ENCODE measurements around the gene SPECC1.

DNA sequence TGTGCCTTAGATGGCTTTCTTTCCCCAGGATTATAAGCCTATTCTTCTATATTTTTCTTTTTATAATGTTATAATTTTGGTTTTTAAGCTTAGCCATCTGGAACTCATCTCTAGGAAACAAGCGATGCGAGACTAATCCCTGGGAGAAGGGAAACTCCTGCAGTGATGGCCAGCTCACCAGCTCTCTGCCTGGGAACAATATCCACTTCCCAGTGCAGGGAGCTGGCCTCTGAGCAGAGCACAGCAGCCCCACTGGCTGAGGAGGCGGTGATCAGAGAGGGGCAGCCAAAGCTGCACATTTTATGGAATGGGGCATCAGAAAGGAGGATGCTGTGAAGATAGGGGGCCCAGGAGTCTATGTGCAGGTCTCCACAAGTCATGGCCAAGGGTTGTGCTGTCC lies 274.9 kb downstream of the SPECC1 start:
- TF ChIP-seq, protein P1, sequence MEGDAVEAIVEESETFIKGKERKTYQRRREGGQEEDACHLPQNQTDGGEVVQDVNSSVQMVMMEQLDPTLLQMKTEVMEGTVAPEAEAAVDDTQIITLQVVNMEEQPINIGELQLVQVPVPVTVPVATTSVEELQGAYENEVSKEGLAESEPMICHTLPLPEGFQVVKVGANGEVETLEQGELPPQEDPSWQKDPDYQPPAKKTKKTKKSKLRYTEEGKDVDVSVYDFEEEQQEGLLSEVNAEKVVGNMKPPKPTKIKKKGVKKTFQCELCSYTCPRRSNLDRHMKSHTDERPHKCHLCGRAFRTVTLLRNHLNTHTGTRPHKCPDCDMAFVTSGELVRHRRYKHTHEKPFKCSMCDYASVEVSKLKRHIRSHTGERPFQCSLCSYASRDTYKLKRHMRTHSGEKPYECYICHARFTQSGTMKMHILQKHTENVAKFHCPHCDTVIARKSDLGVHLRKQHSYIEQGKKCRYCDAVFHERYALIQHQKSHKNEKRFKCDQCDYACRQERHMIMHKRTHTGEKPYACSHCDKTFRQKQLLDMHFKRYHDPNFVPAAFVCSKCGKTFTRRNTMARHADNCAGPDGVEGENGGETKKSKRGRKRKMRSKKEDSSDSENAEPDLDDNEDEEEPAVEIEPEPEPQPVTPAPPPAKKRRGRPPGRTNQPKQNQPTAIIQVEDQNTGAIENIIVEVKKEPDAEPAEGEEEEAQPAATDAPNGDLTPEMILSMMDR (IDR thresholded peaks at IDR 0.05), result no peak
- TF ChIP-seq GABPA (IDR thresholded peaks at IDR 0.05; ENCODE audit: low read depth) (no peak), POLR2AphosphoS5 (IDR thresholded peaks at IDR 0.05; ENCODE audit: low read depth, low read length) (no peak), EP300 (IDR thresholded peaks at IDR 0.05; ENCODE audit: borderline replicate concordance in 1 of 2, low read depth in 1 of 2, low read length in 1 of 2) (no peak), JUND (IDR thresholded peaks at IDR 0.05) (no peak), MEF2A (IDR thresholded peaks at IDR 0.05; ENCODE audit: borderline replicate concordance, low read depth) (no peak), TAF1 (IDR thresholded peaks at IDR 0.05; ENCODE audit: borderline replicate concordance, low read depth, low read length) (no peak), SIN3A (IDR thresholded peaks at IDR 0.05; ENCODE audit: borderline replicate concordance, low read depth, low read length) (no peak)
